Stimulated activated CD8-positive, alpha-beta memory T cell treated with anti-CD3 and anti-CD28 coated beads, Interleukin-15, amount 100 ng/mL, for 24 hours (primary cell): ENCODE results near the gene C1QTNF8.

Experiments
- DNase-seq: peaks from one replicate; pipeline ENCODE4 v3.0.0-alpha.2; 2020; ENCODE audit warnings: low read depth

The C1QTNF8 gene, protein sequence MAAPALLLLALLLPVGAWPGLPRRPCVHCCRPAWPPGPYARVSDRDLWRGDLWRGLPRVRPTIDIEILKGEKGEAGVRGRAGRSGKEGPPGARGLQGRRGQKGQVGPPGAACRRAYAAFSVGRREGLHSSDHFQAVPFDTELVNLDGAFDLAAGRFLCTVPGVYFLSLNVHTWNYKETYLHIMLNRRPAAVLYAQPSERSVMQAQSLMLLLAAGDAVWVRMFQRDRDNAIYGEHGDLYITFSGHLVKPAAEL

DNA sequence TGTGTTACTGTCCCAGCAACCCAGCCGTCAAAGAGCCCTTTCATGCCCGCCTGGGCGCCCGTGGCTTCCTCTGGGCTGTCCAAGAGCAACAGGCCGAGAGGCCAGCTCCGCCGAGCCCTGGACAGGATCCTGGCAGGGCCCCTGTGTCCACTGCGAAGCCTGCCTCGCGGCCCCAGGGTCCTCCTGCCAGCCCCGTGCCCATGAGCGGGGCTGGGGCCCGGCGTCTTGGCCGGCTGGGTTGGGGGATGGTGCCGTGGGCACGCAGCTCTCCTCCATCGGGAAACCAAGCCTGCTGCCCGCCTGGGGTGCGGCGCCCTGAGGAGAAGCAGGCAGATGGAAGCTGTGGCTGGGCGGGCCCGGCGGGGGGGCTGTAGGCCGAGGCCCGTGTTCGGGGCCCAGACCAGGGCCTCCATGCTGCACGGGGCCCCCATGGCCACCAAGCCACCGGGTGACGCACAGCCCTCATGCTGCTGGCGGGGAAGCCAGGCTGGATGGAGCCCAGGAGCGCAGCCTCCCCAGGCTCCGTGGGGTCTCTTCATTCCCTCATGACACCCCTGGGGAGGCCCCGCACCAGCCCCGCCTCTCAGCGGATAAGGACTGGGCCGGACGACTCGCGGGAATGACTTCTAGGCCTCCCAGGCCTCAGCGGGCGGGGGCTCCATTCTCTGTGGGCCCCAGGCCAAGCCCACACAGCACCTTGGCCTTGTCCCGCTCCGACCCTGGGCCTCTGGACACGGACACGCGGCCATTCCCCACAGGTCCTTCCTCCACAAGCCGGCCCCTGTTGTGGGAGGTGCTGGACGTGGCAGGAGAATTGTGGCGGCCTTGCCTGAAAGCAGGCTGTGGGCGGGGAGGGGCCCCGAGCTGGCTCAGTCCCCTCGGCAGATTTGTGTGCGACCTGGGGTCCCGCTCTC, at the start of gene C1QTNF8:
C1QTNF8 (minus strand) TSS at position 76 of the 914 bp plus-strand sequence. CDS start 1,322 bp downstream, outside the sequence.
- no peak for DNase-seq

- DNase-seq, result no peak
Measured at GRCh38 chr16:1145383-1146100, 49.5 kb upstream of the C1QTNF8 start.

GRCh38 chr16:1144476-1145382, 48.7 kb upstream of the C1QTNF8 start:
- DNase-seq, result no peak

DNA sequence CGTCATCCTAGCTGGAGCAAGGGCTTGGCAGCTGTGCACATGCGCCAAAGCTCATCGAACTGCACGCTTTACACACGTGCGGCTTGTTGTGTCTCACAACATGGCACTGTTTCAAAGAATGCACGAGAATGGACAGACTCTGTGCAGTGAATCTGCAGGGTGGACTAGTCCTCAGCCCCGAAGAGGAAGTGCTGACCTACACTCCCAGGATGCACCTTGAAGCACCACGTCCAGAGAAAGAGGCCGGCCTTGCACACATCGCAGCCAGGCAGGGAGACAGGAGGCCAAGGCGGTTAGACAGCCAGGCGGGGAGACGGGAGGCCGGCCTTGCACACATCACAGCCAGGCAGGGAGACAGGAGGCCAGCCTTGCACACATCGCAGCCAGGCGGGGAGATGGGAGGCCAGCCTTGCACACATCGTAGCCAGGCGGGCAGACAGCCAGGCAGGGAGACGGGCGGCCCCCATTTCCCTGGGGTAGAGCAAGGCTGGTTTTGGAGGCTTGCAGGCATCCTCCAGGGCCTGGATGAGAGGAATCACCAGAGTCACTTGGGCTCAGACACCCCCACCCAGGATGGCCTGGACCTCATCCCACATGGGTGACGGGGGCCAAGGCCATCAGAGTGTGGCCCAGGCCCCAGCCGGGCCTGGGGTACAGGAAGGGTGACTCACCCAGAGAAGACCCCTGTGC, 47.9 kb upstream of the C1QTNF8 start:
- no peak for DNase-seq

DNA sequence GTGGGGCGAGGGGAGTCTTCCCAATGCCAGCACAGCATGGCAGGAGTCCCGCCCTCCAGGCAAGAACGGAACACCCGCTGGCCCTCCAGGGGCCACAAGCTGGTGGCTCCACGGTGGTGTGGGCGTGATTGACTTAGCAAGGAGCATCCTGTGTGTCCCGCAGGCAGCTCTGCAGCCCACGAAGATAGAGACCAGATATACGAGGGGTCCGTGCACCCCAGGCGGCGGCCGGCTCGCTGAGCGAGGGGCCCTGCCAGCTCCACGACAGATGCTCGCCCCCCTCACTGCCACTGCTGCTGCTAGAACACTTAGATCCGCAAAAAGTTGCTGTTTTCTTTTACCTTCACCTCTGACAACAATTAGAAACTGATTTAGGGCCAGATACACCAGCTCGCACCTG, 46.9 kb upstream of the C1QTNF8 start:
- DNase-seq, result no peak

DNA sequence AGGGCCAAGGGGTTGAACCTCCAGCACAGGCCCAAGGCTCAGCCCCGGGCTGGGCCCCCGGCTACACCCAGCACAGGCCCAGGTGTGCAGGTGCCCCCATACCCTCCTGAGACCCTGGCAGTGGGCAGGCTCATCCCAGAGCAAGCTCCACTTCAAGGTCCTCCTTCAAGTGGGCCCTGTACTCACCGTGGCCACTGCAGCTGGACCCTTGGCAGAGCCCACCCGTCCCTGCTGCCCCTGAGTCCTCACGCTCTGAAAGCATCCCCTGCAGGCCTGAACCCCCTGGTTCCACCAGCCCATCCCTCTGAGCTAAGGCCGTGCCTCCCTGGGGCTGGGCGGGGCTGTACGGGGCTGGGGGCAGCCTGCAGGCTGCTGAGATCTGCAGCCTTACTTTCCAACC, 45.7 kb upstream of the C1QTNF8 start:
- no peak for DNase-seq

- DNase-seq, result no peak
Measured at GRCh38 chr16:1141191-1141590, 45.1 kb upstream of the C1QTNF8 start.

DNA sequence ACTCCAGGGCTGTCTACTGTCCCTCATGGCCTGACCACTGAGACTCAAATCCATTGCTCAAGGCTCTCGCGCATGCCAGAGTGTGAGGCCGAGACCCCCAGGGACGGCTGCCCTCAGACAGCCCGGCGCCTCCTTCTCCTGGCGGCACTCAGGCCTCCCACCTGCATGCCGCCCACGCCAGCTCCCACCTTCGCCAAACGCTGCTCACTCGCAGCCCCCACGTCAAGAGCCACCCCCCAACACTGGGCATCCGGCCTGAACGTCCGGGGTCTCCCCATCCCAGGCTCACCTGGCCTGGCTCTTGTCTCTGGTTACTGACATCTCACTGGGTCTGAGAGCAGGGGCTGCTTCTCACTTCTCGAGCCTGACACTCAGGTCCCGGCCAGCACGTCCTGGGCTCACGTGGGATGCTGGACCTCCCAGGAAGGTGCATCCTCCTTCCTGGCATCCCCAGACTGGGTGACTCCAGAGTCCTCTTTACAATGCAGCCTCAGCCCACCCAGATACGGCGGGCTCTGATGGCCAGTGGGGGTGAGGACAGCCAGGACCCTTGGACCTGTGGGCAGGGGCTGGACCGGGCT, 44.6 kb upstream of the C1QTNF8 start:
- no peak for DNase-seq

DNA sequence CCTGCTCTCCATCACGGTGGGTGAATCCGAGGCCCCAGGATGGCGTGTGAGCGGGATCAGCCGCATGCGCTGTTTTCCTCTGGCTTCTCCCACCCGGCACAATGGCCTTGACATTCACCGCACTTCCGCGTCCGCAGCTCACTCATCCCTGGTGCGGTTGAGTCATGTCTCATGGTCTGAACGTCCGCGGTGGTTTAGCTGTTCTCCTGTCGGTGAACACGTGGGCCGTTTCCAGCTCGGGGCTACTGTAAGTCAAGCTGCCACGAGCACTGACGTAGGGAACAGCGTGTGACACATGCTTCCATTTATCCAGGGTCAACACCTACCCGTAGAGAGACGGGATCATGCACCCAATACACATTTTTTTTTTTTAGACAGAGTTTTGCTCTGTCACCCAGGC, 41.6 kb upstream of the C1QTNF8 start:
- no peak for DNase-seq

DNA sequence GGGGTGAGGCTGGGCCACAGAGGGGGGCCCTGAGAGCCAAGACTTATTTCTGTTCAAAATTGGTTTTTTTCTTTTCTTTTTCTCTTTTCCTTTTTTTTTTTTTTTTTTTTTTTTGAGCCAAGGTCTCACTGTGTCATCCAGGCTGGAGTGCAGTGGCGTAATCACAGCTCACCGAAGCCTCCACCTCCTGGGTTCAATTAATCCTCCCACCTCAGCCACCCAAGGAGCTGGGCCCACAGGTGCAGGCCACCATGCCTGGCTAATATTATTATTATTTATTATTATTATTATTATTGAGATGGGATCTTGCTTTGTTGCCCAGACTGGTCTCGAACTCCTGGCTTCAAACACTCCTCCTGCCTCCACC, 39.4 kb upstream of the C1QTNF8 start:
- no peak for DNase-seq

GRCh38 chr16:1134776-1135458, 38.9 kb upstream of the C1QTNF8 start:
- DNase-seq, result no peak

DNA sequence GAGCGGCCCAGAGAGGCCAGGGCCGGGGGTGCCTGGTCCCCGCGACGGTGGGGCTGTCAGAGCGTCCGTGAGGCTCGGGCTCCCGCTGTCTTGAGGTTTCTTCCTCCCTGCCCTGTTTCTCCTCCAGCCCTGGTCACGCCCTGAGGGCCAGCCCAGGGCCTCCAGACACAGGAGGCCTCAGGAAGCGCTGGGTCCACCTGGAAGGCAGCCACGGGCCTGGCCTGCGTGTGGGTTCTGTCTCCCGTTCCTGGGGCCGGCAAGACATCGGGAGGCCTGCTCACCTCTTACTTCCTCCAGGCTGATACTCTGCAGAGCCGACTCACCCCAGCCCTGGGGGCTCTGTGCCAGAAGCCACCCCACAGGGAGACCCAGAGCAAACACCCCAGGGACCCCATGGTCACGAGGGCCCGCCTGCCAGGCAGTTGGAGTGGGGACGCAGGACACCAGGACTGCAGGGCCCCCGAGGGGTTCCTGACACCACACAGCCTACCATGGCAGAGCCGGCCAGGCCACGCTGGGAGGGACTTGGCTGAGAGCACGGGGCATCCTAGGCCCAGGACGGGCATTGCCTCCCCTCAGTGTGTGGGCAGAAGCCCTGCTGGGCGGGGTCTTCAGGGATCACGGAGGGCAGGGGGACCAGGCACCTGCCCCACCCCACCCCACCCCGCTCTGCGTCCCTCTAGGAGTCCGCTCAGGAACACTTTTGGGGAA, 37.9 kb upstream of the C1QTNF8 start:
- no peak for DNase-seq

- no peak for DNase-seq
Measured at GRCh38 chr16:1133271-1133670, 37.2 kb upstream of the C1QTNF8 start.

- DNase-seq, result no peak
Measured at GRCh38 chr16:1132431-1132830, 36.4 kb upstream of the C1QTNF8 start.

DNA sequence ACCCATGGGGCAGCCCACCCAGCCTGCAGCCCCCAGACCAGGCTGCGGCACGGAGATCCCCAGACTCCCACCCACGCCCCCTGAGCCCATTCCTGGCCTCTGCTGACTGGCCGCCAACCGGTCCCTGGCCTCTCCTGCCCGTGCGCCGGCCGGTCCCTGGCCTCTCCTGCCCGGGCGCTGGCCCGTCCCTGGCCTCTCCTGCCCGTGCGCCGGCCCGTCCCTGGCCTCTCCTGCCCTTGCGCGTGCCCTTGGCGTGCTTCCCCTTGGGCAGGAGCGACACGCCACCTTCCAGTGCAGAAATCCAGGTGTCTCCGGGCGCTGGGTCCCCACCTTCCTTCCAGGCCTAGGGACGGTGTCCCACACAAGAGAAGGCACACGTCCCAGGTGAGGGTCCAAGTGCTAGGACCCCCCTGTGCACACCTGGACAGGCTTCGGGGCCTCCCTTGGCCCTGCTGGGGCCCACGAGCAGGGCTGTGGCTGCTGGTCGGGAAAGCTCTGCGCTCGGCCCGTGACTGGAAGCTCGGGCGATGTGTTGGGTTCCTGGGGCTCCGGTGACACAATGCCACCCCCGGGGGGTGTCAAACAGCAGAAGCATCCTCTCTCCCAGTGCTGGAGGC, 35.4 kb upstream of the C1QTNF8 start:
- DNase-seq, result no peak

DNA sequence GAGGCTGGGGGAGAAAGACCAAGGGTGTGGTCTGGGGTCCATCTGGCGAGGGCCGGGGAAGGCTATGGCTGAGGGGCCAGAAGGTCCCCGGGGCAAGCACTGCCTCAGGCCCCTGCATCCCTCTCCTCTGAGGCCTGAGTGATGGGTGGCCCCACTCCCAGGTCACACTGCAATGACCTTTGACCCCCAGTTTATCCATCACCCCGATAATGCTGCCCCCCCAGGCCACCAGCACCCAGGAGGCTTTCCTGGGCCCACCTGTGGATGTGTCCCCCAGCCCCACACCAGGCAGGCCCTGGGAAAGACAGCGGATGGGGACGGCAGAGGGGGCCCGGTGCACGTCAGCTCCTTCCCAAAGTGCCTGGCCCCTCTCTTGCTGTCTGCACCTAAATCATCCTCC, 34.3 kb upstream of the C1QTNF8 start:
- no peak for DNase-seq

DNA sequence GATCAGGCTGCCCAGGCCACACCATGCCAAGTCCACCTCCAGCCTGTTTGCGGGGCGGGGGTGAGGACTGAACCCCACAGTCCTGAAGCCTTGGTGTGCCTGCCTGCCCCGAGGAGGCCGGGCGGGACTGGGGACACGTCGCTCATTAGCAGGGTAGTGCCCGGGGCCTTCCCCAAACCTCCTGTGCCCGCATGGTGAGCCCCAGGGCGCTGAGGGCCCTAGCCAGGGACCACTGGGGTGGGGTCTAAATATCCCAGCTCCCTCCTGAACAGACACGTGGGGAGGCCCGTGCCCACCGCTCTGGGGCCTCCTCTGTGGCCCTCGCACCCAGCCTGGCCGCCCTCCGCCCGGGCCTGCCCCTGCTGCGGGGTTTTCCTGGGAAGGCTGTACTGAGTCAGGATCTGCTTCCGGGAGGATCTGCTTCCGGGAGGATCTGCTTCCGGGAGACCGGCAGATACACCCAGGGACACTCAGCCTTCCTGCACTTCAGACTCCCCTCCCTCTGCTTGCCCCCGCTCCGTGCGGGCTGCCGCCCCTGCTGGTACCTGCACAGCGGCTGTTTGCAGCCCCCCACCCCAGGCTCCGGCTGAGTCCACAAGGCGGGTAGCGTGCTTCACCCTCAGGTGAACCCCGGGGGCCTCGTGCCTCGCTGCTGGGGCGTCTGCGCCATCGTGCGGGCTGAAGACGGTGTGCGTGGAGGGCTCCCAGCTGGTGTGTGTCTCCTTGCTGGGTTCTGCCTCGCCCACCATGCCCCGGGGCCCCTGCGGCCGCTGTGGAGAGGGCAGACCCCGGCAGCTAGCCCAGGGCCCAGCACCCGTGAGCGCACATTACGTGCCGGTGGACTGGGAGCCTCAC, 33.3 kb upstream of the C1QTNF8 start:
- DNase-seq, result no peak
